ENCODE measurements around the gene MAPK11.

DNA sequence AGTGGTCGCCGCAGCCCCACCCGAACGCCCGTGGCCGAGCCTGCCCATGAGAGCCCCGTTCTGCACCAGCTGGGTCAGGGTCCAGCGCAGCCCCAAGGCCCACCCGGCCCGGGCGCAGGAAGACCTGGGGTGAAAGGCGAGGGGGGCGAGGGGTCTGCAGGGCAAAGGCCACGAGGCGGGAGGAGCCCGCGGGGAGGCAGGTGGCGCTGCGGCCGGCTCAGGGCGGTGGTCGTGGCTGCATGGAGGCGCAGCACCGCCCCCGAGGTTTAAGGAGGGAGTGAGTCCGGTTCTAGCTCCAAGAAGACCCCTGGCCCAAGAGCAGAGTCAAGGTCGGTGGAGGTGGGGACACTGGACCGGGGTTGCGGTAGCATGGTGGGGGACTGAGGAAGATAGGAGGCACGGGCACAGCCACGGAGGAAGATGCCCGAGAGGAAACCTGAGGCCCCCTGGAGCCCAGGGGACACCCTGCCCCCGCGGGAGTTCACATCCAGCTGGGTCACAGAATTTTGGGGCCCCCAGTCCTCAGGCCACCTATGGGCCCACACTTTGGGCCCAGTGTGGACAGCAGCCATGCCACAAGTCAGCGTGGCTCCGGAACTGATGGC is 18.6 kb downstream of the MAPK11 start:
- TF ChIP-seq, protein P1, sequence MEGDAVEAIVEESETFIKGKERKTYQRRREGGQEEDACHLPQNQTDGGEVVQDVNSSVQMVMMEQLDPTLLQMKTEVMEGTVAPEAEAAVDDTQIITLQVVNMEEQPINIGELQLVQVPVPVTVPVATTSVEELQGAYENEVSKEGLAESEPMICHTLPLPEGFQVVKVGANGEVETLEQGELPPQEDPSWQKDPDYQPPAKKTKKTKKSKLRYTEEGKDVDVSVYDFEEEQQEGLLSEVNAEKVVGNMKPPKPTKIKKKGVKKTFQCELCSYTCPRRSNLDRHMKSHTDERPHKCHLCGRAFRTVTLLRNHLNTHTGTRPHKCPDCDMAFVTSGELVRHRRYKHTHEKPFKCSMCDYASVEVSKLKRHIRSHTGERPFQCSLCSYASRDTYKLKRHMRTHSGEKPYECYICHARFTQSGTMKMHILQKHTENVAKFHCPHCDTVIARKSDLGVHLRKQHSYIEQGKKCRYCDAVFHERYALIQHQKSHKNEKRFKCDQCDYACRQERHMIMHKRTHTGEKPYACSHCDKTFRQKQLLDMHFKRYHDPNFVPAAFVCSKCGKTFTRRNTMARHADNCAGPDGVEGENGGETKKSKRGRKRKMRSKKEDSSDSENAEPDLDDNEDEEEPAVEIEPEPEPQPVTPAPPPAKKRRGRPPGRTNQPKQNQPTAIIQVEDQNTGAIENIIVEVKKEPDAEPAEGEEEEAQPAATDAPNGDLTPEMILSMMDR (conservative IDR thresholded peaks at IDR 0.05), result no peak
- TF ChIP-seq ZFX (IDR thresholded peaks at IDR 0.05), result no peak
